Measurements from ENCODE around the gene CLIC3.

CLIC3 gene

GRCh38 chr9:136950656-136951276 is 45.6 kb downstream of the CLIC3 start:
- DNase-seq = no peak

DNA sequence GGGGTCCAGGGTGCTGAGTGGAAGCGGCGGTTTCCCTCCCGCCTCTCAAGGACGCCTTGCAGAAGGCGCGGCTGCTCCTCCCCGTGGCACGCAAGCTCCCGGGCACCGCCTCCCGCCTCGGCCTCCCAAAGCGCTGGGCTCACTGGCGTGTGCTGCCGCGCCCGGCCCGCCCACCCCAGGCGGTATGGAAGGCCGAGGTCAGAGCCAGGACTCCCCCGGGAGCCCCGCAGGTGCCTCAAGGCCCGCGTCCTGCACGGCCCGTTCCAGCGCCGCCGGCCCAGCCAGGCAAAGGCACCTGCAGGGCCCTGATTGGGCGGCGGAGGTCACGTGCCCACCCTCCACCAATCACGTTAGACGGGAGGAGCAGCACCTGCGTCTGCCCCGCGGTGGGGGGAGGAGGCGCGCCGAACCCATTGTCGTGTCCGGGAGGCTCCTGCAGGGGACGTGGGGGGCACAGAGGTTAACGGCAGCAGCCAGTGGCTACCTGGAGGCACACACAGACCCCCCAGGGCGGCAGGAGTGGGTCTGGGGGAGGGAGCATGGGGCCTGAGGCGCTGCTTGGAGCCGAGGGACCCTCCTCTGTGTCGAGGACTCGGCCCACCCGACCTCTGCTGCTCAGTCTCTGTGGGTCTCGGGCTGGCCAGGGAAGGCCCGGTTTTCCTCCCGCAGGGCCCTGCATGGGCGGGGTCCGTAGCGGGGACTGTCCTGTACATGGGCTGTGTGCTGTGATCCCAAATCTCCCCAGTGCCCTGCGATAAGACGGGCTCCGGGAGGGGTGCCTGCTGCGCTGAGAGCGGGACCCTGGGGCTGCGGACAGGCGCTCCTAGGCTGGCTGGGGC is 46.3 kb downstream of the CLIC3 start:
- DNase-seq = peak; percentile 94

- DNase-seq = no peak
Observed at GRCh38 chr9:136949239-136949816, 47.0 kb downstream of the CLIC3 start.

DNA sequence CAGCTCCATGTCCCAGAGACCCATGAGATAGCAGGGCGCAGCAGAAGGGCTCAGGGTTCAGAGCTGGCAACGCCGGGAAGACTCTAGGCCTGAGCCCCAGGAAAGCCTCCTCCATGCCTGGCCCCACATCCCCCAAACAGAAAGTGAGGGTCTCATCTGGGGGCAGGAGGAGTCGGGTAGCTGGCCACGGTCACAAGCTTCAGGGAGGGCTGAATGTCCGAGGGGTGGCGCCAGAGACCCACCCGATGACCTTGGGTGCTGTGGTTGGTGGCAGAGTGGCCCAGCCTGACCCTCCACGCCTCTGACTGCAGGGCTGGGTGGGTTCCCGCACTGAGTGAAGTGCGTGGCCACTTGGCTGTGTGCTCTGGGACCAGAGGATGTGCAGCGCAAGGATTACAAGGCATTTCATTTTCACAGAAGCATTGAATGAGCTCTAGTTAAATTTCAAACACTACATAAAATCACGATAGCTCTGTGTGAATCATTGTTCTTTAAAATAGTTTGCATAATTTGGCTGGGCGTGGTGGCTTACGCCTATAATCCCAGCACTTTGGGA is 48.3 kb downstream of the CLIC3 start:
- DNase-seq = no peak

DNA sequence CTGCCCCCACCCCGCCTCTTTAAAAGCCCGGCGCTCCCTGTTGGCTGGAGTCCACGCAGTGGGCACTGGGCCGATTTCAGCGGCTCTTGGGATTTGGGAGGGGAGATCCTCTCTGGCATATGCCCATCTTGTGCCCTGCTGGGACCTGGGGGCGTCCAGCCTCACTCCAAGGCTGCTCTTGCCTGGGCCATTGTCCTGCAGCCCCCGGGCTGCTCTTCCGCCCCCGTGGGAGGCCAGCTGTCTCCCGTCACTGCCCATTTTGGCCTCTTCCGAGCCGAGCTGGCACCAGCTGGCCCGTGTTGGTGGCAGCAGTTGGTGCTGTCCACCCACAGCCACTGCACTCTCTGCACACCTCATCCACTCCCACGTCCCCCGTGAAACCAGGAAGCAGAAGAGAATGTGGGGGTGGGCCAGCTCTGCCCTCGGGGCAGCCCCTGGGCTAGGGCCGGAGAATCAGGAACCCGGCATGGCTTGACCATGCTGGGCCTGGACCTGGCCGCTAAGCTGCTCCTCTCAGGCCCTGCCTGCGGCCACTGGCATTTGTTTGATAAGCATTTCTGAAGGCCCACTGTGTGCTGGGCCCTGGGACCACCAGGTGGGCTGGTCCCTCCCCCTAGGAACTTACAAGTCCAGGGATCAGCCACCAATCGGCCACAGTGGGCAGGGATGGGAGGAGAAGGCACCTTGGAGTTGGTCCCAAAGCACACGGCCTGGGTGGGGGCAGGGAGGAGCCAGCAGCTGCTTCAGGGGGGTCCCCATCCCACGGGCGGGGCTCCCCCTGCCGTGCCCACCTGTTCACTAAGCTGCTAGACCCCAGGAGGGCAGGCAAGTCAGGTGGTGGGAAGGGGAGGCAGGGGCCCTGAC is 49.1 kb downstream of the CLIC3 start:
- DNase-seq = no peak

DNA sequence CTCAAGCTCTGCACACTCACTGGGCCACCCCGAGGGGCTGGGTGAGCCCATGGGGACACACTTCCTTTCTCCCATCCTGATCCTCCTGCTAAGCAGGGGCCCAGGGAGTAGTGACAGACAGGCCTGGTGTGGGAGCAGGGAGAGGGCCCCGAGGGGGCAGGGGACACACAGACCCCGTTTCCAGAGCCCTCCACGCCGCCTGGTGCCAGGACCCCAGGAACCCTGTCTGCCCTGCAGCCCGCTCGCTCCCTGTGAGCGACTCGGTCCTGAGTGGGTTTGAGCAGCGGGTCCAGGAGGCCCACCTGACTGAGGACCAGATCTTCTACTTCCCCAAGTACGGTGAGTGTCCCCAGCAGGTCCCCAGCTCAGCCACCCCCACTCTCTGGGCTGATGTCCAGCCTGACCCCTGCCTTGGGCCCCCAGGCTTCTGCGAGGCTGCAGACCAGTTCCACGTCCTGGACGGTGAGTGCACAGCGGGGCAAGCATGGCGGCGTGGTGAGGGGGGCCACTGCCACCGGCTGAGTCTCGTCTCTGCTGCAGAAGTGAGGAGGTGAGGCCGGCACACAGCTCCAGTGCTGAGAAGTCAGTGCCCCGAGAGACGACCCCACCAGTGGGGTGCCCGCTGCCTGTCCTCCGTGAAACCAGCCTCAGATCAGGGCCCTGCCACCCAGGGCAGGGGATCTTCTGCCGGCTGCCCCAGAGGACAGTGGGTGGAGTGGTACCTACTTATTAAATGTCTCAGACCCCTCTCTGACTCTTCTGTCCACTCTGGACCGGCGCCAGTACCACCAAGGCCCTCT is 49.9 kb downstream of the CLIC3 start:
- DNase-seq = no peak

DNA sequence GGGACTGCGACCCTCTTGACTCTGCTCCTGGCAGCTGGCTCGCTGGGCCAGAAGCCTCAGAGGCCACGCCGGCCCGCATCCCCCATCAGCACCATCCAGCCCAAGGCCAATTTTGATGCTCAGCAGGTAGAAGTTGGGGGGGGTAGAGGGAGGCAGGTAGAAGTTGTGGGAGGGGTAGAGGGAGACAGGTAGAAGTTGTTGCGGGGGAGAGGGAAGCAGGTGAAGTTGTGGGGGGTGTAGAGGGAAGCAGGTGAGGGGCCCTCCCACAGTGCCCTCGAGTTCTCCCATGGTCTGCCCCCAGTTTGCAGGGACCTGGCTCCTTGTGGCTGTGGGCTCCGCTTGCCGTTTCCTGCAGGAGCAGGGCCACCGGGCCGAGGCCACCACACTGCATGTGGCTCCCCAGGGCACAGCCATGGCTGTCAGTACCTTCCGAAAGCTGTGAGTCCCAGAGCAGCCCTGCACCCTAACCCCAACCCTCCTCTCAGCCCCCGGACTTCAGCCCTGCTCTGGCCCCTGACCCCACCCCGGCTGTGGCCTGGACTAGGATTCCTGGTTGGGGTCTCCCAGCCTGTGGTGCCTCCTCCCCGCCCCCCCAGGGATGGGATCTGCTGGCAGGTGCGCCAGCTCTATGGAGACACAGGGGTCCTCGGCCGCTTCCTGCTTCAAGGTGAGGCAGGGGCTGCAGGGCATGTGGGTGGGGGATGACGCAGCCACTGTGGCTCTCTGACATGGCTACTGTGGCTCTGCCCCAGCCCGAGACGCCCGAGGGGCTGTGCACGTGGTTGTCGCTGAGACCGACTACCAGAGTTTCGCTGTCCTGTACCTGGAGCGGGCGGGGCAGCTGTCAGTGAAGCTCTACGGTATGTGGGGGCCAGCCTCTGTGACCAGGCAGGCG is 50.8 kb downstream of the CLIC3 start:
- DNase-seq = no peak

Measured in activated CD4-positive, alpha-beta T cell treated with anti-CD3 and anti-CD28 coated beads for 1 hour (primary cell).